Non-pigmented ciliary epithelial cell (primary cell): Measurements from ENCODE around the gene DNAJB5.

ENCODE experiments used
- DNase-seq: peaks from one replicate; pipeline ENCODE4 v3.0.0-alpha.2; 2010; ENCODE audit warnings: low read depth

Gene DNAJB5

DNA sequence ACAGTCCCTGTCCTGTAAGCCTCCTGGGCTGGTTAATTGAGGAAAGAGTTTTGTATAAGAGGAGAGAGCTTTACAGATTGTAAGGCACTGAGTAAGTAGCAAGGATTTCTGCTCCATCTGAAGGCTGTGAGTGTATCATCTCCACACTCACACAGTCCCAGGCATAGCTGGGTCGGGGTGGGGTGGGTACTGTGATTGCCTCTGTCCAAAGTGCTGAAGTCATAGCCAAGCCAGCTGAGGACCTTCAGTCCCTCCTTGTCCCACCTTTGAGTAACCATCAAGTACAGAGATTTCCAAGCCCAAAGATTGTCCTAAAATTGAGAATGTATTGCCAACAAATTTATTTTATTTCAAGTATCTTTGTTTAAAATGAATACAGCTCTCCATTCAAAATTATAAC, 5.5 kb upstream of the DNAJB5 start:
- no peak for DNase-seq

DNA sequence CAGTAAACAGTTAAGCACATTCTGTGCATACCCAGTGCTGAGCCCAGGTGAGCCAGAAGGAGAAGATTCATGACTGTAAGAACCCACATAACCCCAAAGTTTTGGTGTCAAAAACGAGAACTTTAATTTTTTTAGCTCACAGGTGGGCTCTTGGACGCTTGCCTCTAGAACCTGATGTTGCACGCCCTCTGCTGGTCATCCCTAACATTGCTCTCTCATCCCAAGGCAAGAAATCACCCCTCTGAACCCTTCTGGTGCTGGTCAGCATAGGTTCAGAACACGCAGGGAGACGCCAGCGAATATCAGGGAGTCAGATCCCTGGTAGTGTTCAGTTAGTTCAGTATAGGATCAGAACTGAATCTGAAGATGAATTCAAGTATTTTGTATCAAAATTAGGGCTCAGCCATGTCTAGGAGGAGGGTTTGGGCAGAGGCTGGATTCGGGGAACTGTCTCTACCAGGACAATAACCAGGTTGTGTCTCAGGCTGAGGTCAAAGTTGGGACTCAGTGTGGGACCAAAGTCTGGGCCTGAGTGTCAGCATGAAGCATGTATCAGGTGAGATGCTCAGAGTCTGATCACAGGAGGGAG, 4.1 kb upstream of the DNAJB5 start:
- DNase-seq = no peak

DNA sequence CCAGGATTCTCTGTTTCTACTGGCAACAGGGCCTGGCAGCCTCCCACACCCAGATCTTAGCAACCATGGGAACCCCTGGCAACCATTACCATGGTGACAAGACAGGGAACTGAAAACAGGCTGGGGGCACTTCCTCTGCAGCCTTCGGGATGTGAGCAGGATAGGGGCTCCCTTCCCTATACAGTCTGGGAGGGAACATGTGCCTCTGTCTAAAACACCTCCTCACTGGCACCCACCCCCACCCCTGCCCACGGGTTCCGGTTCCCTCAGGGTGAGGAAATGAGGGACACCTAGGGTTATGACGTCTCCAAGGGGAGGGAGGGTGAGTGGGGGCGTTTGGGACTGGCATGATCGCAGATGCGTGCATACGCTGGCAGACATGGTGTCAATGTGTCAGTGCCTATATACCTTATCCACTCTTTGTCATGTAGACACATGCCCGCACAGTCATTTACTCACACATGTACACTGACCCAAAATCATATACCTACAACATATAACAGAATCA, 3.0 kb upstream of the DNAJB5 start:
- DNase-seq = no peak

DNA sequence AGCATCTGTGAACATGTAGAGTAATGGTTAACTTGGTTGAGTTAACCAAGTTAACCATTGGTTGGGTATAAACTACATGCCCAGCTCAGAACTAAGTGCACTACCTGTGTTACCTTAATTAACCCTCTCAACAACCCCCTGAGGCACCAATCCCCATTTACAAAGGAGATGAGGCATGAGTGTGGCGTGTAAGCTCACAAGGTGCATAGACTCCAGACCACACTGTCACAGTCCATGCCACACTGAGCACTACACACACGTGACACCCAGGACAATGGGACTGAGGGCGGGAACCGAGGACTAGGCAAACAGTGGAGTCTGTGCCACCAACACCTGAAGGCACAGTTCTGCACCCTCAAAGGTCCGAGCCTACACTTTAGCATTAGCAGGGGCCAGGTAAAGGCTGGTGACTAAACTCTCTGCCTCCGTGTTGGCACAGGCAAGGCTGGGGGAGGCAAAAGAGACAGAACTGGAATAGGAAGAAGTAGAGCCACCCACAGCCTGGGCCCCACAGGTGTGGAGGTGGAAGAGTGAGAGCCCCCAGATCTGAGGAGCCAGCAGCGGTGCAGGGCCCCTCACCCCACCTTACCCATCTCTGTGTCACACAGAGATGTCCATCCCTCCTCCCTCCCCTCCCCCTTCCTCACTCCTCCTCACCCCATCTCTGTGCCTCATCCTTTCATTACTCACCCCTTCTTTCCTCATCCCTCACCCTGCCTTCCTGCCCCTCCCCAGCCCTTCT, 2.2 kb upstream of the DNAJB5 start:
- no peak for DNase-seq

DNA sequence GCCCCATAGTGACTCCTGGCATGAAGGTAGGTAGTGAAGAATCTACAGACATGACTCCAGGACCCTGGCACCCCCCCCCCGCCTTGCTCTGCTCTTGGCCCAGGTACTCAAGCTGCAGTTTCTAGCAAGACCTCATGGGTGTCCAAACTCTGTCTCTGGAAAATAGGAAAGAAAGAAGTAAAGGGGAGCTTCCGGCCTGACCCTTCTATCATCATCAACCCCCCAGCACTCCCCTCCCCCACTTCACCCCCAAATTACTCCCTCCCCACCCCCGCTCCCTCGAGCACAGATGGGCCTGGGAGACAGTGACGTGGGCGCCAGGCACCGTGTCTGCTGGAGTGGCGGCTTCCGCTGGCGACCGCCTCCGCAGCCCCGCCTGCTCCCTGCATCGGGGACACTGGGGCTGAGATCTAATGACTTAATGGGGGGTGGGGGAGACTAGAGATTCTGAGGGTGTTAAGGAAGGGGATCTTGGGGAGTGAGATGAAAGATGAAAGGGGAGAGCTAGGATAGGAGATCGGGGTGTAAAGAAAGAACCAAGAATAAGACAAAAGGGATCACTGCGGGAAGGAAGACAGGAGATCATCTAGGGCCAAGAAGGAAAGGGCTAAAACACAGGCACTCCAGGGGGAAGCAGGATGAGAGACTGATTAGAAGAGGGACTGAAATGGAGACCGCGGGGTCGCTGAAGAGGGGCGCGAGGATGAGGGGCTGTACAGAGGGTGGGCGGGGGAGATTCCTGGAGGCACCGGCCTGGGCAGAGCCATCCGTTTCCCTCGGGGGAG, 1.1 kb upstream of the DNAJB5 start:
- no peak for DNase-seq

DNA sequence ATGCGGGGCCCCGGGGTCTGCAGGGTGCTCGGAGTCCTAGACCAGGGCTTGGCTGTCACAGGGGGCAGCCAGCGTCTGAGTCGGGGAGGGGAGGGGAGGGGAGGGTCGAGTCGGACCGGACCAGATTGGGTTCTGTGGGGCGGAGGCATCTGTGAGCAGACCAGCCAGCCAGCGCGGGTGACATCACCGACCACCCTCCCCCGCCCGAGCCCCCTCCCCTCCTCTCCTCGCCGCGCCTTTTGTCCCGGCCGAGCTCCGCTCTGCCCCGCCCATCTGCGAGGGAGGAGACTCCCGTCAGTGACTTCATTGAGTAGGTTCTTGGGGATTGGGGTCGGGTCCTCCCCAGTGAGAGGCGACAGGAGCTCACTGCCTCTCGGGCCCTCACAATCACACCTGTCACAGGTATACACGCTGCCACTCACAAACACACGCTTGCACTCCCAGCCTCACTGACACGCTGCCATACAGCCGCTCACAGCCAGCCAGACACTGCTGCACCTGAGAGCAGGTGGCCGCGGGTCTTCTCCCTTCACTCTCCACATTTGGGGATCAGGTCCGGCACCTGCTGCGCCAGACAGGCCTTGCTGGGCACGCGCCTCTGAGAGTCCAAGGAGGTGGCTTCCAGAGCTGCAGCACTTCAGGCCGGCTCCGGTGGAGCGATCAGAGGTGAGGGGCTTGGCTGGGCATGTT, 546 bp downstream of the DNAJB5 start:
- no peak for DNase-seq

DNA sequence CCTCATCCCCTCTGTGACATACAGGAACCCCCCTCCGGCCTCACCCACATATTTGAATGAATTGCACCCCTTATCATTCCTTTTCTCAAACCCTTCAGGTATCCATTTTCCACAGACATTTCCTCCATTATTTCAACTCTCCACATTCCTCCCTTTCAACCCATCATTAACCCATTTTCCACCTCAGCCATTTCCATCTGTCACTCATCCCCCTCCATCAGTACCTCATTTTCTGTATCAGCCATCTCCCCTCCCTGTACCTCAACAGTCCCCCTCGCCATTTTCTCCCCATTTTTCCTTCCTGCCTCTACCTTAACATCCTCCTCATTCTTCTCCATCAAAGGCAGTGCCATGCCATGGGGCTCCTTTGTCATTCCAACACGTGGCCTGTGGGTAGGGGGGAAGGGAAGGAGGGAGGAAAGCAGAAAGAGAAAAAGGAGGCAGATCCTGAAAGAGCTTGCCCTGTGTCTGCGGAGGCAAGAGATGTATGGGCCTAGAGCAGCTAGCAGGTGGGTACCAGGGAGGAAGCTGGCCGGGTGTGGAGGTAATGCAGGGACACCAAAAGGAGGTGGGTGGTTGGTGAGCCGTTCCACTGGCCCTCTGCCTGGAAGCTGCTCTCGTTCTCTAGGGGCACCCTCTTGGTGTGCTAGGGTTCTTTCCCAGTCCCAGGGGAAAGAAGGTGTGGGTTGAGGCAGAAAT, 1.5 kb downstream of the DNAJB5 start:
- DNase-seq = no peak

DNA sequence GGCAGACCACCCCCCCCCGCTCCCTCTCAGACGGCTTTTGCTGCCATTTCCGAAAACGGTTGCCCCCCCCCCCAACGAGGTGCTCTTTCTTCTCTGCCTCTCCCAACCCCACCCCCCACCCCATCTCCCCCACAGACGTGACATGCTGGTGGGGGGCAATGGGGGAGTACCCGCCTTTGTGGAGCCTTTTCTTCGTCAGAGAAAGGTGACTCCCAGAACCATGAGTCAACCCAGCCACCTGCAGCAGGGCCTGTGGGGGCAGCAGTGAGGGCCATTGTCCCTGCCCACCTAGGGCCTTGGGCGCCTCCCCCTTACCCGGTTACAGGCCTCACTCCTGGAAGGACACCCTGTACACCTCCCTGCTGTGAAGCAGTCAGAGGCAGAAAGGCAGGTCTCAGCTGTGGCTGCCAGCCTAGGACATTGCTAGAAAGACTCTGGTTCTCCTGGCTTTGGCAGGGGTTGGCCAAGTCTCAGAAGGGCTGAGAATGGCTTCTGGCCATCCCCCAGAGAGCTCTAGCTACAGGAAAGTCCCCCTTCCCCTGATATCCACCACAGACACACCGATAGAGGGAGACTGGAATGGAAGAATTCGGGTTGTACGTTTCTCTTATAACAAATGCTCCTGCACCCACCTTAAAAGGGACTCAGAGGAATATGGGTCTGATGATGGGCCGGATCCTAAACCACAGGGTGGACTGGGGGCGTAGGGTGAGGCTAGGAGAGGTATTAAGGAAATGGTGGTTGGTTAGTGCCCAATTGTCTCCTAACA, 2.2 kb downstream of the DNAJB5 start:
- no peak for DNase-seq

DNA sequence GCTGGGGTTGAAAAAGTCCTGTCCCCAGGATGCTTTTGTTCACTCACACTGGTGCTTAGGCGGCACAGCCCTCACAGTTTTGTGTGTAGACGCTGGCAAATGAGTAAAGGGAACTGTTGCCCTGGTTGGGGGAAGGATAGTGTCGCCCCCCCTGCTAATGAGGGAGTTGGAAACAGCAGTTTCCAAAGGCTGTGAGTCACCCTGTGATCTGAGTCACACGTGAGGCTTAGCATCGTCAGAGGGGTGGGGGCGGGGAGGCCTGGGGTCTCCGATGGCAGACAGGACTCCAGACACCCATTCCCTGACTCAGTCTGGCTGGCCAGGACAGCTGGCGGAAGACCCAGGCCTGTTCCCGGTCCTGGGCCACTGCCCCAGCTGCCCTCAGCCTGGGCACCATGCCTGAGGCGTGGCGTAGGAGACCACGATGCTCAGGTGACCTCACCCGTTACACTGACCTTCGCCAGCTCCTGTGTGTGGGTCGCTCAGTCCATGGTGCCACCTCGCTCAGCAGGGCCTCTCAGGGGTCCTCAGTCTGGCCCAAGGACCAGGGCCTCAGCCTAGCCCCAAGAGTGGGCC, 2.9 kb downstream of the DNAJB5 start:
- DNase-seq = peak; percentile 59

DNA sequence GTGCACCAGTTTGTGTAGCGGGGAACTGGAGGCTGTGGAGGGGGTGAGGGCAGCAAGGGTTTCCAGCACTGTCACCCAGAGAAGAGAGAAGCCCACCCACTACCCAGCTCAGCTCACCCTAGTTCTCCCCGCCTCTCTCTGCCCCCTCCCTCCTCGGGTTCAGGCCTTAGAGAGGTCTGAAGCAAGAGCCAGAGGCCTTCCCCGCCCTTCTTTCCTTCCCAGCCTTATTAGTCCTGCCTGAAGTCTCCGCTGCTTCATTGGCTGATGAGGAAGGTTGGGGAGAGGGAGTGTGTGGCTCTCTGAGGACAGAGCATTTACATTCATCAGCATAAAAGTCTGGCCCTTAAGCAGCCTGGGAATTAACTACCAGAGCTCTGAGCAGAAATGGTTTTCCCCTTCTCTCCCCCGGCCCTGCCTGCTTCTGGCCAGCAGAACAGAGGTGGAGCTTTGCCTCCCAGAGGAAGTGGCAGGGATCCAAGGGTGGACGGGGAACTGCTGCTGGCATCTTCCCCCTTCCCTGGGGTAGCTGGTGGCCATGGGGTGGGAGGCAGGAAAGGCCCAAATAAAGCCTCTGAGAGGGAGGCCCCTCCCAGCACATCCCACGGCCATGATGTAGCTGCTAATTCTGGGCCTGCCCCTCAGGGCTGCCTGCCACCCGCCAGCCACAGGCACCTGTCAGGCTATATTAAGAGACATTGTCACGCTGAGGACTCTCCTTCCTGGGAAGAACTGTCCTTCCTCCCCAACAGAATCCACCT, 4.1 kb downstream of the DNAJB5 start:
- no peak for DNase-seq

DNA sequence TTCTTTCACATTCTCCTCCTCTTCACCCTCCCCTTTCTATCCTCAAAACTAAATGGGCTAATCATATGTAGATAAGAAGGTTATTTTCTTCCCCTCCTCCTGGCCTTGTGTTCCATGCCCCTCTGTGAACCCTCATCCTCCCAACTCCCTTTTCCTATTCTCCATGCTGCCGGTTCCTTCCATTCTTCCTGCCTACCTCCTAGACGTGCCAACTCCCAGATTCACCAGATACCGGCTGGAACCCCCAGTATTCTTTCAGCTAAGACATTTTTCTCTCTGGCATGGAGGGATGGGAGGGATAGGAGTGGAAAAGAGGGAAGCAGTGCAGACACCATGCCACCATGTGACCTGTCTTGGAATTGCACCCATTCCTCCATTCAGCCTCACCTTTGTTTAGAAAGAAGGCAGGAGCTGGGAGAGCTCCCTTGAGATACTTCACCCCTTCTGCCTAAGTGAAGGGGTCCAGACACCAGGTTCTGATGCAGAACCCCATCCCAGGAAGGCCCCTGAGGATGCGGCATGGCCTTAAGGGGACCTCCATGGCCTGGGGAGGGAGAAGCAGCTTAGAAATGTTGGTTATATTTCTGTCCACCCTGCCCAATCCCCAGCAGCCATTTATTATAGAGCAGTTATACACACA, 4.8 kb downstream of the DNAJB5 start:
- no peak for DNase-seq

DNA sequence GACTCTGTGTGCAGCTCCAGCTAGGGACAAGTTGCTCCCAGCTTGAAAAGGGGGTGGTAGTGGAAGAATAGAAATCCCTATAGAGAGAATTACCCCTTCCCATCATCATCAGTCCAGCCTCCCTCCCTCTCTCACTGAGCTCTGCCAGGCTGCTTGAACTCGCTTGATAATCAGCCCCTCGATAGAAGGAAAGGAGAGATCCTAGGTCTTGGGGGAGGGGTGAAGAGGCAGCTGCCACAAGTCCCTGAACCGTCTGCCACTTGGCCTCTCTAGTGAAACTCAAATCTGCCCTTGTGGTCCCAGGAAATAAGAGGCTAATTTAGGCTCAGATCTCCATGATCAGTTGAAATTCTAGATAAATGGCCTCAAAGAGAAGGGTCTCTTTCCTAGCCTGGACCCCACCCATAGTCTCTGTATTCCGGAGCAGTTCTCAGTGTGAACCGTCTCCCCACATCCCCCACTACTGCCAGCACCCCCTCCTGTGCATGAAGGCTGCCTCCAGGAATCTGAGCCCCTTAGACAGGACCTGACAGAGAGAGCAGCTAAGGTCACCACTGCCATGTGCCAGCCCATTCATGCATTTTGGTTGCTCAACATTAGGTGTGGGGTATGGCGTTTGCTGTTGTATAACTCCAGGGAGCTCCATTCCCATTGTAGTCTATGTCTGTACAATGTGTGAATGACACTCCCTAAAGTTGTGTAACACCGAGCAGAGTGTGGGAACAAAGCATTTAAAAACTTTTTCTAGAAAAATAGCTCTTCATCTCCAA, 5.5 kb downstream of the DNAJB5 start:
- no peak for DNase-seq

DNA sequence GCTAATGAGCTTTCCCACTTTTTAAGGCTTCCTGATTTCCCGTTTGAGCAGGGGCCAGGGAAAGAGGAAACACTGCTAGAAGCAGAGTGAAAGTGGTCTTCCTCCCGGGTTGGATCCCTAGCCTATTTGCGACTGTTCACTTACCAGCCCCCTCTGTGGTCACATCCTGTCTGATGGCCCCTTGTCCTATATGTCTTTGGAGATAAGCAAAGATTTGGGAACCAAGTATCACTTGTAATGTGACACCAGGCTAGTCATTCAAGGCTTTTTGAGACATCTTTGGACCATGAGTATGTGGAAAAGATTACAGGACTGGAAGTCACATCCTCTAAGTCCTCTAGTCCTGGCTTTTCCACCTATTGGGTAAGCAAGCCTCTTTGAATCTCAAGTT, 6.1 kb downstream of the DNAJB5 start:
- no peak for DNase-seq

DNA sequence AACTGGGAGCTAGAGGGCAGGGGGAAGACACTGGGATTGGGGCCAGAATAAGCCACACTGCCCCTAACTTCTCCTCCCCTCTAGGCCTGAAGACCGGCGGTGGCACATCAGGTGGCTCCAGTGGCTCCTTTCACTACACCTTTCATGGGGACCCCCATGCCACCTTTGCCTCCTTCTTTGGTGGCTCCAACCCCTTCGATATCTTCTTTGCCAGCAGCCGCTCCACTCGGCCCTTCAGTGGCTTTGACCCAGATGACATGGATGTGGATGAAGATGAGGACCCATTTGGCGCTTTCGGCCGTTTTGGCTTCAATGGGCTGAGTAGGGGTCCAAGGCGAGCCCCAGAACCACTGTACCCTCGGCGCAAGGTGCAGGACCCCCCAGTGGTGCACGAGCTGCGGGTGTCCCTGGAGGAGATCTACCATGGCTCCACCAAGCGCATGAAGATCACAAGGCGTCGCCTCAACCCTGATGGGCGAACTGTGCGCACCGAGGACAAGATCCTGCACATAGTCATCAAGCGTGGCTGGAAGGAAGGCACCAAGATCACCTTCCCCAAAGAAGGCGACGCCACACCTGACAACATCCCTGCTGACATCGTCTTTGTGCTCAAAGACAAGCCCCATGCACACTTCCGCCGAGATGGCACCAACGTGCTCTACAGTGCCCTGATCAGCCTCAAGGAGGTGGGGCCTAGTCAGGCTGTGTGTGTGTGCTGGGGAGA, 6.8 kb downstream of the DNAJB5 start:
- DNase-seq = no peak

DNA sequence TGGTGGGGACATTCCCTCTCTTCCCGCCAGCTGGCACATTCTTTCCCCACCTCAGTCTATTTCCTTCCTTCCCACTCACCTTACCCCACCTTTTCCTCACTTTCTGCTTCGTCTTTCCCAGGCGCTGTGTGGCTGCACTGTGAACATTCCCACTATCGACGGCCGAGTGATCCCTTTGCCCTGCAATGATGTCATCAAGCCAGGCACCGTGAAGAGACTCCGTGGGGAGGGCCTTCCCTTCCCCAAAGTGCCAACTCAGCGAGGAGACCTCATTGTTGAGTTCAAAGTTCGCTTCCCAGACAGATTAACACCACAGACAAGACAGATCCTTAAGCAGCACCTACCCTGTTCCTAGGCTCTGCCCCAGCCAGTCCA, 7.3 kb downstream of the DNAJB5 start:
- DNase-seq = no peak

DNA sequence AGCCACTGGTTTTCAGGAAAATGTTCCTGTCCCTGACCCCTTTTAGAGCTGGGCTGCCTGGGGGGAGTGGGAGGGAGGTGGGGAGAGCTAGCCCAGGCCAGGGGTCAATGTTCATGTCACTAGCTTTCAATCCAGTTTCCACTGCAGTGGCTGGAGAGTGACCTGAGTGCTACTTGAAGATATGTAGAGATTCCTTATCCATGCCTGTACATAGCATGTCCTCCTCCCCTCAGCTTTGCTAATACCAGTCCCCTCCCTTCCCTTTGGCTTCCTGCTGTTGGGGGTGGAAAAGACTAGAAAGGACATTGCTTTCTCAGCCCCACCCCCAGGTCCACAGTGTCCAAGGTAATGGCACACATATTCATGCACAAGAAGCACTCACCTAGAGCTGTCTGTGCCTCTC, 7.8 kb downstream of the DNAJB5 start:
- DNase-seq = no peak

DNA sequence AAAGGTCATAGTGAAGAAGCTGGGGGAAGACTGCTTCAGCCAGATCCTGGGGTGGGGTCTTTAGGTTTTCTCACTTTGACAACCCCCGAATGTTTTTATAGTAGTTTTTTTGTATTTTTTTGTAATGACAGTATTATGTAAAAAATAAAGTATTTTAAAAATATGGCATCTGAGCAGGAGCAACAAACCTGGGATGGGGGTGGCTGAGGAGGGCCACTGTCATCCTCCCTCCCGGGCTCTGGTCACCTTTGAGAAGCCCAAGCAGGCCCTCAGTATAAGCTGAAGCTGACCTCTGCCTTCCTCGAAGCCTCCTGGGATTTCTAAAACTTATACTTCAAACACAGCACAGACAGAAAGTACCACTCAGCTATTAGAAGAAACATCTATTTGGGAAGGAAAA, 8.7 kb downstream of the DNAJB5 start:
- no peak for DNase-seq

DNA sequence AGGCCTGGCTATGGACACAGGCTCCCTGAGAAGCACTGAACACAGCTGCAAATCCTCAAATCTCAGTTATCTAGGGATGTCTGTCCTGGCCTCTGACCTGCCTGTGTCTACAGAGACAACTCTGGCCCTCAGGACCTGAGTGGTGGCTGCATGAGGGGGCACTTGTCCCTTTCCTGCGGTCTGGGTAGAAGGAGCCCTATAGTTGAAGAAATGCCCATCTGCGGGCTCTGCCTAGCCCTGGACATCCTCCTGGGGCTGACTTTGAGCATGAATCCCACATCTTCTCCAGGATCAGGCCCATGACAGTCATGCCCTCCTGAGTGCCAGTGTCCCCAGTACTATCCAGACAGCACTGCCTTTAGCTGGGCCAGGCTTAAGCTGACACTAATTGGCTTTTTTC, 10.0 kb downstream of the DNAJB5 start:
- no peak for DNase-seq
